ENCODE results near the gene OSTC. TPM values are rescaled to one million over a fixed set of nuclear protein-coding genes. Genes with fewer than 3 reads are reported as not detected.
A peak's percentile ranks its signal among the peaks of the same experiment; 100 is the strongest.

Gene OSTC
- total RNA-seq = 10 to 100 TPM; 72.5 to 73.3 TPM

DNA sequence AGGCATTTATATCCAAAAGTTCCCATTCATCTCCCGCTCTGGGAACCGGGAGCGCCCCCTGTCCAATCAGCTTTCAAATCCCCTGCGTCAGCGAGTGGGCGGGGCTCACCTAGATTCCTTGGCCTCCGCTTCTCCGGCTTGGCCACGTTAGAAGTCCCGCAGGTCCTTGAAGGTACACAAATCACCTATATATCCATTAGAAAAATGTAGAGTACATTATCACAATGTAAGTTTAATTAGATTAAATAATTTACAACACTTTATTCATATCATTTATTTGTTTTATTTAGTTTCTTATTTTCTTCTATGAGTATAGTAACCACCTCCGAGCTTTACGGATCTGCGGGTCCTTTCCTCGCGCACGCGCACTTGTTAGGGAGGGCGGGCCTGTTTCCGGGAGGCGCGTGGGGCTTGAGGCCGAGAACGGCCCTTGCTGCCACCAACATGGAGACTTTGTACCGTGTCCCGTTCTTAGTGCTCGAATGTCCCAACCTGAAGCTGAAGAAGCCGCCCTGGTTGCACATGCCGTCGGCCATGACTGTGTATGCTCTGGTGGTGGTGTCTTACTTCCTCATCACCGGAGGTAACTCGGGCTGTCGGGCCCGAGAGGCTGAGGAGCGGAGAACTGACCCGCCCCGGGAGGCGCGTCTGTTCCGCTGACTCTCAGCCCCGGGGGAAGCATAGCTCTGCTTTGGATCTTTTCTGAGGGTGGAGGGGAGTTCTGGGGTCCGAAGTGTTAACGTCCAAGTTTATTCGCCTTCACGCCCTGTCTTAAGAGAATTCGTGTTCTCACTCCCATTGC, at the start of gene OSTC:
TSS of gene OSTC (plus strand) at position 388 of the 802 bp plus-strand sequence. CDS start at position 445, 57 bp downstream.
- peak; percentile 95 for DNase-seq
- peaks cover 6% of the 10 kb centered on the region for H3K36me3 Mint-ChIP-seq (ENCODE audit: low read depth)
- peaks cover 30% of the 10 kb centered on the region for H3K4me1 Mint-ChIP-seq (ENCODE audit: low read depth)
- H3K27ac Mint-ChIP-seq = peak within 1 kb of the TSS; percentile 91
- no peaks in the 10 kb centered on the region for H3K9me3 Mint-ChIP-seq
- H3K27me3 Mint-ChIP-seq (ENCODE audit: low read depth) = no peaks in the 10 kb centered on the region
- intact Hi-C loops (cut with micrococcal nuclease) = loop anchor here (1.0 kb wide), 3 partner anchors 30 to 930 kb away; partner anchors contain the start of genes HADH, PAPSS1 and RPL34
- CTCF ChIA-PET = interaction anchor here (0.9 to 1.2 kb wide), 4 partner anchors 11 to 621 kb away, joined by 3 to 5 read pairs (median 4); no protein-coding TSS in a partner anchor
- H3K4me3 Mint-ChIP-seq = peak within 1 kb of the TSS; percentile 95

DNA sequence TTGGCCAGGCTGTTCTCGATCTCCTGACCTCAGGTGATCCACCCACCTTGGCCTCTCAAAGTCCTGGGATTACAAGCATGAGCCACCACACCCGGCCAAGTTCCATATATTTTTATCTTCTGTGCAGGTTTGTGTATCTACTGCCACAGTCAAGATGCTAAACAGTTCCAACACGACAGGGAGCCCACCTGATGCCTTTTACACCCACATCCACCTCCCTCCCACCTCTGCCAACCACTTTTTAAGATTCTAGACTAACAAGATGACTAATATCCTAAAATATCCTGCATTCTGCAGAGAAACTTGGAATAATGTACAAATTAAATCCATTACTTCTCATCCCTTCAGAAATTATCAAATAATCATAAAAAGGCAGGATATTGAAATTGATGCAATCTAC, 49.3 kb upstream of the OSTC start:
- Mint-ChIP-seq H3K27ac (no peak overlapping the region), H3K4me1 (ENCODE audit: low read depth) (peaks cover 18% of the 10 kb centered on the region), H3K4me3 (no peak overlapping the region), H3K9me3 (no peaks in the 10 kb centered on the region), H3K36me3 (ENCODE audit: low read depth) (peaks cover 7% of the 10 kb centered on the region), H3K27me3 (ENCODE audit: low read depth) (no peaks in the 10 kb centered on the region)
- CTCF ChIA-PET = no interaction called here
- intact Hi-C loops (cut with micrococcal nuclease) = no loop called here
- DNase-seq = no peak

DNA sequence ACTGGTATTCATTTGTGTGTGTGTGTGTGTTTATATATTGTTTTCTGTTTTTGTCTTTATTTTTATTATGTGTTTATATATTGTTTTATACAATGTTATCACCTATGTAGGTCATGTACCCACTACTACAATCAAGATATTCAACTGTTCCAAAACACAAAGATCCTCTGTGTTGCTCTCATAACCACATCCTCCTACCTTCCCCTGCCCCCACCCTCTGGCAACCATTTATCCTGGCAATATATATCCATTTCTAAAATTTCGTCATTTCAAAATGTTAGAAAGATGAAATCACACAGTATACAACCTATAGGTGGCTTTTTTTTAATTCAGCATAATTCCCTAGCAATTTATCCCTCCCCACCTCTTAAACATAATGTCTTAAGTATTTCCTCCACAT, 48.9 kb upstream of the OSTC start:
- no peaks in the 10 kb centered on the region for H3K27me3 Mint-ChIP-seq (ENCODE audit: low read depth)
- no peak overlapping the region for H3K4me3 Mint-ChIP-seq
- CTCF ChIA-PET = no interaction called here
- peaks cover 17% of the 10 kb centered on the region for H3K4me1 Mint-ChIP-seq (ENCODE audit: low read depth)
- no peaks in the 10 kb centered on the region for H3K9me3 Mint-ChIP-seq
- intact Hi-C loops (cut with micrococcal nuclease) = no loop called here
- H3K27ac Mint-ChIP-seq = no peak overlapping the region
- peak; percentile 39 for DNase-seq
- H3K36me3 Mint-ChIP-seq (ENCODE audit: low read depth) = peaks cover 7% of the 10 kb centered on the region

DNA sequence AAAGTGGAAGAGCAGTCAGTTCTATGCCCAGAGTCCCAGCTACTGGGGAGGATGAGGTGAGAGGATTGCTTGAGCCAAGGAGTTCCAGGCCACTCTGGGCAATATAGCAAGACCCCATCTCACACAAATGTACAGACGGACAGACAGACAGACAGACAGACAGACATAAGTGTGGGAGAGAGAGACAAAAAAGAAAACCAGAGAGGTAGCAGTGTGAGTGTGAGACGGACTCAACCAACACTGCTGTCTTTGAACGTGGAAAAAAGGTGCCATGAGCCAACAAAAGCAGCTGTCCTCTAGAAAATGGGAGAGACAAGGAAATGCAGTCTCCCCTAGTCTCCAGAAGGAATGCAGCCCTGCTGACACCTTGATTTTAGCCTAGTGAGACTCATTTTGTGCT, 48.2 kb upstream of the OSTC start:
- no peak overlapping the region for H3K27ac Mint-ChIP-seq
- CTCF ChIA-PET = no interaction called here
- no peaks in the 10 kb centered on the region for H3K27me3 Mint-ChIP-seq (ENCODE audit: low read depth)
- H3K4me3 Mint-ChIP-seq = no peak overlapping the region
- intact Hi-C loops (cut with micrococcal nuclease) = no loop called here
- H3K9me3 Mint-ChIP-seq = peaks cover 3% of the 10 kb centered on the region
- DNase-seq = no peak
- peaks cover 10% of the 10 kb centered on the region for H3K36me3 Mint-ChIP-seq (ENCODE audit: low read depth)
- H3K4me1 Mint-ChIP-seq (ENCODE audit: low read depth) = peaks cover 20% of the 10 kb centered on the region

DNA sequence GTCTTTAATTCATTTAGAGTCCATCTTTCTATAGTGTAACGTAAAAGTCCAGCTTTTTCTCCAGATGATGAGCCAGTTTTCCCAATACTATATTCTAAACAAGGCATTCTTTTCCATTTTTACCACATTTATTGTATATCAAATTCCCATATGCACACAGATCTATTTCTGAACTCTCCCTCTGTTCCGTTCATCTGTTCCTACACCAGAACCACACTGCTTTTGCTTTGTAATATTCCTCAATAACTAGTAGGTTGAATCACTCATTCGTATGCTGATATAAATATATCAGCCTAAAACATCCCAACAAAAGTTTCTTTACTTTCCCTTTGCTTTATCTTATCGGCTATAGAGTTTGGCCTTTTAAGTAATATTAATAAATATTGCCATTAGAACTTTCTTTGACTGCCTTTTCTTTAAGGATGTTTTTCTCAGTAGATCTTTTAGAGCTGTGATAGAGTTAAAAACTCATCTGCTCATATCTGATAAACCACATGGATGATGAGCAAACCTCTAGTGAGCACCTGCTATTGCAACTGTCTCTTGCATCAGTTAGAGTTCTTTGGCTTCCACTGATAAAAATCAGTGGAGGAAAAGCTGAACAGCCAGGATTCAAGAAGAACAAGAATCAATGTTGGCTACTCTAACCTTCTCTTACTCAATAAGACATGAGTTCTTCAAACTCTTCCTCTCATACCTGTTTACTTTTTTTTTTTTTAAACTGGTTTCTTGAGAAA, 43.2 kb upstream of the OSTC start:
- Mint-ChIP-seq H3K27ac (no peak overlapping the region), H3K9me3 (peaks cover 3% of the 10 kb centered on the region), H3K4me3 (no peak overlapping the region), H3K4me1 (ENCODE audit: low read depth) (peaks cover 16% of the 10 kb centered on the region), H3K27me3 (ENCODE audit: low read depth) (no peaks in the 10 kb centered on the region), H3K36me3 (ENCODE audit: low read depth) (peaks cover 11% of the 10 kb centered on the region)
- intact Hi-C loops (cut with micrococcal nuclease) = no loop called here
- CTCF ChIA-PET = interaction anchor here (0.6 to 1.5 kb wide), 4 partner anchors 35 to 792 kb away, joined by 3 to 5 read pairs (median 5); no protein-coding TSS in a partner anchor
- no peak for DNase-seq

DNA sequence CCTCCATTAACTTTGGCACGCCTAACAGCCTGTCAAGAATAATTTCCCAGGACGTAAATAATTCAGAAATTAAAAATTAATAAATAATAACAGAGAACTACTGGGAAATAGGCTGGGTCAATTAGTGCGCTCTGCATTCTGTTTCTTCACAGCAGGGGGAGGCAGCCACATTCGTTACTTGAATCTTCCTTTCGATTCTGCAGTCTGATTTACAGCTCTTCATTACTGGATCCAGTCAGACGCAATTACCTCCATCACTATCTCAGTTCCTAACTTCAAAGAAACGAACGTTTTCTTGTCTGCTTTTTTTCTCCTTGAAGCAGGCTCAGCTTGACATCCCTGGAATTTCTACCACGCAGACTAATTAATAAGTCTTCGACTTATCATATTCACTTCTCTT, 39.0 kb upstream of the OSTC start:
- Mint-ChIP-seq H3K4me3 (peak overlapping the region; percentile 68), H3K9me3 (peaks cover 4% of the 10 kb centered on the region), H3K4me1 (ENCODE audit: low read depth) (peaks cover 20% of the 10 kb centered on the region), H3K27me3 (ENCODE audit: low read depth) (no peaks in the 10 kb centered on the region), H3K36me3 (ENCODE audit: low read depth) (peaks cover 14% of the 10 kb centered on the region), H3K27ac (no peak overlapping the region)
- peak; percentile 30 for DNase-seq
- CTCF ChIA-PET = interaction anchor here (0.7 kb wide), 2 partner anchors 172 to 1368 kb away, joined by 3 read pairs; no protein-coding TSS in a partner anchor
- intact Hi-C loops (cut with micrococcal nuclease) = loop anchor here (1.0 to 2.0 kb wide), 2 partner anchors 8 to 81 kb away; no protein-coding TSS in a partner anchor

DNA sequence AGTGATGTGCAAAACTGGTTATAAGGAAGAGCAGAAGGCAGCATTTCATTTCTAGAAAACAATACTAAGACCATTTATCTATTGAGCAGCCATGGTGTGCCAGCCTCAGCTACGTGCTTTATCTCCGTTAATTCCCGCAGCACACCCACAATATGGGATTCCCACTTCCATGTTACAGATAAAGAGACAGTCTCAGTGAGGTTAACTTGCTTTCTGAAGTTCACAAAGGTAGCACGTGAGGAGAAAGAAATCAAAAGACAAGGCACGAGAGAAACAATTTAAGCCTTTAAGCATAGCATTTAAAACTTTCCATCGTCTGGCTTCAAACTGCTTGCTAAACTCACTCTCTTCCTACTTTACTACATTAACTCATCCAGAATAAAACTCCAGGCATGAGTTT, 38.0 kb upstream of the OSTC start:
- H3K36me3 Mint-ChIP-seq (ENCODE audit: low read depth) = peaks cover 16% of the 10 kb centered on the region
- no peaks in the 10 kb centered on the region for H3K27me3 Mint-ChIP-seq (ENCODE audit: low read depth)
- no peak for DNase-seq
- H3K4me3 Mint-ChIP-seq = peak overlapping the region; percentile 68
- H3K4me1 Mint-ChIP-seq (ENCODE audit: low read depth) = peaks cover 15% of the 10 kb centered on the region
- intact Hi-C loops (cut with micrococcal nuclease) = no loop called here
- peaks cover 5% of the 10 kb centered on the region for H3K9me3 Mint-ChIP-seq
- no peak overlapping the region for H3K27ac Mint-ChIP-seq
- CTCF ChIA-PET = interaction anchor here (1.7 kb wide), 1 partner anchor 9 kb away, joined by 4 read pairs; no protein-coding TSS in a partner anchor

DNA sequence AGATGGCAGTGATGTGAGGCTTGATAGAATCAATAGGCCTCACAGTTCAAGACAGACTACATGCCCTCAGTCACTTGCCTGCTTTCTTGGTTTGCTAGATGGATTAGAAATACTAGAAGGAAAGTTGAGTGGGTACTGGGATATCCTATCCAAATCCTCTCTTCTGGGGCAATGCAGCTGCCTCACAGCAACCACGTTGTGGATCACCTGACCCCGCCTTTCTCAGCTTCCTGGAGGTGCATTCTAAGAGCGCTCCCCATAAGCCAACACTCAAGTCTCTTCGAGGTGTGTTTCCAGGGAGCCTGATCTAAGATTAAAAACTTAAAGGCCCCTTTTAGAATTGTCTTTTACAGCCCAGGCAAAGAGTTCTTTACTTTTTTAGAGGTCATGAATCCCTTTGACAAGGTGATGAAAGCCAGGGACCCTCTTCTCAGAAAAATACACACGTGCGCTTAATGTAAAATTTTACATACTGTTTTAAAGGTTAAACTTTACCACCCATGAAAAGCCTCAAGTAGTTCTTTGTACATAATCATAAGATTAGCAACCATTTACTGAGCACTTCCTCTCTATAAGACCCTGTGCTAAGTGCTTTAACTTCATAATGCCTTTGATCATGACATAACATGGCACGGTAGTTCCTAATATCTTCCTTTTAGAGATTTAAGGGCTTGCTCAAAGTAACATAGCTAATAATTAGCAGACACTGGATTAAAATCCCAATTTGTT, 30.9 kb upstream of the OSTC start:
- DNase-seq = peak; percentile 76
- Mint-ChIP-seq H3K4me1 (ENCODE audit: low read depth) (peaks cover 39% of the 10 kb centered on the region), H3K27ac (peak overlapping the region; percentile 95), H3K4me3 (peak overlapping the region; percentile 93), H3K27me3 (ENCODE audit: low read depth) (no peaks in the 10 kb centered on the region), H3K9me3 (peaks cover 5% of the 10 kb centered on the region), H3K36me3 (ENCODE audit: low read depth) (peaks cover 56% of the 10 kb centered on the region)
- CTCF ChIA-PET = interaction anchor here (2.2 kb wide), 1 partner anchor 600 kb away, joined by 10 read pairs; no protein-coding TSS in a partner anchor
- intact Hi-C loops (cut with micrococcal nuclease) = loop anchor here (1.0 to 10.0 kb wide), 13 partner anchors 8 to 1575 kb away; partner anchors contain the start of genes CYP2U1, ELOVL6, GAR1 and HADH

DNA sequence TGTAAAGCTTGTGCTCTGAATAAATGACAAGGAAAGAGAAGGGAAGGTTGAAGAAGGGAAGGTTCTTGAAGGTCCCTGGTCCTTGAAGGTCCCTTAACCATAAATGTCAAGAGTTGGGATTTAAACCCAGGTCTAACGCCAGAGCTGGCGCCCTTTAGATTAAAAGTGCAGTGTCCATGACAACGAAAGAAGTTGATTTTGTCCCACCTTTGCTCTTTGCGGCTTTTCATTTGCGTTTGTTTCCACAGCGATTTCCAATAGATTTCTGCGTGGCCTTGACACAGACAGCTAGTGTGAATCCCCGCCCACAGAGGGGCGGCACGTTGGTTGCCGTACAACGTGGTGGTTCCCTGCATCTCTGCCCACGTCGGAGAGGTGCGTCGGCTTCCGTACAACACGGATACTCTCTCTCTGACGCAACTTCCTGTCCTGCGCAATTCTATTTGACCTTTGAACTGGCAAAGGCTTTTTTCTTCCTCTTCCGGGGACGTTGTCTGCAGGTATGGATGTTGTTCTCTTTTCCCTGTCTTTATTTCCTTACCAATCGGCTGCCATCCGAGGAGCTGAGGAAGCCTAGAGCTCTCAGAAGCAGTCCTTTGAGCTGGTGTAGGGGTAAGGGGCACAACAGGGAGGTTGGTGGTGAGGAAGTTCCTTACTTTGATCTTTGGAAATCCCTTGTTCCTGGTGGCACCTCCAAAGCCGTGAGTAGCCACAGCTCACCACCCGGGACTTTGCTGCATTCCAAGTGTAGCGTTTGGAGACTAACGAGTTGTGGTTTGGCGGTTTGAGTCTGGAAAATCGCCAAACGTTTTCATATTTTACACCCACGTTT, 30.1 kb upstream of the OSTC start, which contains the start of gene RPL34:
TSS of gene RPL34 (plus strand) at position 476 of the 832 bp plus-strand sequence. CDS start 1,384 bp downstream, outside the sequence.
- Mint-ChIP-seq H3K36me3 (ENCODE audit: low read depth) (peaks cover 62% of the 10 kb centered on the region), H3K27me3 (ENCODE audit: low read depth) (no peaks in the 10 kb centered on the region), H3K9me3 (peaks cover 5% of the 10 kb centered on the region), H3K4me3 (peak within 1 kb of the TSS; percentile 93), H3K27ac (peak within 1 kb of the TSS; percentile 95), H3K4me1 (ENCODE audit: low read depth) (peaks cover 45% of the 10 kb centered on the region)
- intact Hi-C loops (cut with micrococcal nuclease) = loop anchor here (1.0 to 10.0 kb wide), 11 partner anchors 30 to 1574 kb away; partner anchors contain the start of genes CYP2U1, ELOVL6, GAR1 and HADH
- CTCF ChIA-PET = interaction anchor here (0.5 to 2.2 kb wide), 2 partner anchors 36 to 601 kb away, joined by 3 to 10 read pairs; no protein-coding TSS in a partner anchor
- peak; percentile 99 for DNase-seq

DNA sequence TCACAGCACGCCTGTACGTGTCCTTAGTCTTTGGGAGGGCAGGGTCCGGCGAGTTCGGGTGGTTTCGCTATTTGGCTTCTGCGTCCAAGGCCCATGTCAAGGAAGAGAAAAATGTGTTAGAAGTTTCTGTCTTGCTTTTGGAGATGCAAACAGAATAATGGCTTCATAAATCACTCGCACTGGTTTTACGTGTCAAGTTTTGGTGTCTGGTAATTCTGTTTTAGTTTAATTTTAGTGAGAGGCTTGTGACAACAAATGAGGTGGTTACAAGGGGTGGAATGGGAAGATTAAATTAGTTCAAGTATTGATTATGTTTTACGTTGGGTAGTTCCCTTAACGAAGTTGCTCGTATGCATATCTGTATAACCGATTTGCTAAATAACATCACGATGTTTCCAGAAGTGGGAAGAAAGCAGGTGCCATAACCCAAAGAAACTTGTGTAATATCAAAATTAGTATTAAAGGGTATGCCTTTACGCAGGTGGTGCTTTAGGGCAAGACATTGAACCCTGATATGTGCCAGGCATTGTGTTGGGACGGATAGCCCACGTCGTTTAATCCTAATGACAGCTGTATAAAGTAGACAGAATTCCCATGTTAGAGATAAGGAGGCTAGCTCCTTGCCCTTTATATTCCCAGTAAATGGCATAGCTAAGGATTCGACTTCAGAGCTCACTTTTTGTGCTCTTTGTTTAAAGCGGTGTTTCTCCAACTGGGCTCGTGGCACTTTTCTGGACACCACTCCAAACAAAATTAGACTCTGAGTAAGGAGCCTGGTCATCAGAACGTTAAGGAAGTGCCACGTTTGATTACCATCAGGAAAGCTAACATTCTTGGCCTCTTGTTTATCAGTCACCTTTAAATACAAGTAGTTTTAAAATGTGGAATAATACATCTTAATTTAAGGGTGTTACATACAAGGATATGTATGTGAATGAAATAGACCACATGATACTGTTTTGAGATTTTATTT, 29.2 kb upstream of the OSTC start:
- Mint-ChIP-seq H3K27ac (peak overlapping the region; percentile 95), H3K4me1 (ENCODE audit: low read depth) (peaks cover 49% of the 10 kb centered on the region), H3K27me3 (ENCODE audit: low read depth) (no peaks in the 10 kb centered on the region), H3K9me3 (peaks cover 5% of the 10 kb centered on the region), H3K36me3 (ENCODE audit: low read depth) (peaks cover 65% of the 10 kb centered on the region), H3K4me3 (peak overlapping the region; percentile 93)
- intact Hi-C loops (cut with micrococcal nuclease) = loop anchor here (1.0 to 10.0 kb wide), 11 partner anchors 29 to 1574 kb away; partner anchors contain the start of genes CYP2U1, ELOVL6, GAR1 and HADH
- CTCF ChIA-PET = interaction anchor here (0.6 to 2.2 kb wide), 2 partner anchors 49 to 602 kb away, joined by 4 to 10 read pairs; no protein-coding TSS in a partner anchor
- DNase-seq = no peak
